Right renal pelvis (tissue), 4 donors: Measurements from ENCODE around the gene MFSD2A. TPM values are rescaled to one million over a fixed set of nuclear protein-coding genes. Genes with fewer than 3 reads are reported as not detected.
"Not testable (repeated sequence)": the region's sequence is repeated elsewhere in the genome, so short reads cannot be mapped to it uniquely, and the experiment has no call there.

Experiments used
- DNase-seq, 4 donors: peaks; one replicate each; pipeline ENCODE4 v3.0.0-alpha.2; 2013; ENCODE audit warnings: low read depth in 4 of 4, low spot score in 3 of 4, missing footprints in 1 of 4
- polyA plus RNA-seq, 4 donors: library from polyadenylated mRNA; unstranded; fragments of 120-200 nt; gene quantifications; one replicate each; pipeline ENCODE4 v1.2.1, GENCODE V29; 2013; ENCODE audit not compliant: insufficient read length in 4 of 4

Gene MFSD2A
- polyA plus RNA-seq, 4 donors = 2.2 to 3.2 (median 2.8) TPM

GRCh38 chr1:39996396-39997004, 41.6 kb downstream of the MFSD2A start:
- no peak for DNase-seq

GRCh38 chr1:40001456-40001855, 46.5 kb downstream of the MFSD2A start:
- no peak for DNase-seq

- DNase-seq = no peak
These were observed 48.5 kb downstream of the MFSD2A start for GRCh38 chr1:40003156-40004093.

GRCh38 chr1:40004857-40005256, 49.9 kb downstream of the MFSD2A start:
- DNase-seq = no peak

- DNase-seq = not testable (repeated sequence)
These were observed 52.6 kb downstream of the MFSD2A start for GRCh38 chr1:40007481-40008034.

- no peak for DNase-seq
These were observed 56.3 kb downstream of the MFSD2A start for GRCh38 chr1:40011198-40011597.

GRCh38 chr1:40014253-40014706, 59.3 kb downstream of the MFSD2A start:
- no peak for DNase-seq

- no peak for DNase-seq
These were observed 60.1 kb downstream of the MFSD2A start for GRCh38 chr1:40014812-40015594.

GRCh38 chr1:40017951-40018575, 63.1 kb downstream of the MFSD2A start:
- DNase-seq = no peak

Other genes starting within 250 kb of the MFSD2A start
- gene PPIE, start 216.3 kb upstream of the MFSD2A start, polyA plus RNA-seq = 10 to 100 TPM; 61.8 to 72.9 (median 70.7) TPM
- gene OXCT2, start 183.8 kb upstream of the MFSD2A start, polyA plus RNA-seq = under 1 TPM; 0.17 to 0.47 (median 0.25) TPM
- gene BMP8B, start 166.3 kb upstream of the MFSD2A start, polyA plus RNA-seq = 1 to 10 TPM; 1.9 to 3.8 (median 2.6) TPM
- 10 to 100 TPM; 30.8 to 34.4 (median 32.3) TPM for gene TRIT1, start 71.6 kb upstream of the MFSD2A start, polyA plus RNA-seq
- 10 to 100 TPM in 2 of 4 donors, 1 to 10 TPM in 2; 7.8 to 11.5 (median 9.6) TPM for gene MYCL, start 53.2 kb upstream of the MFSD2A start, polyA plus RNA-seq
- 100 to 1,000 TPM; 179 to 207 (median 194) TPM for gene CAP1, start 85.6 kb downstream of the MFSD2A start, polyA plus RNA-seq
- gene PPT1, start 142.1 kb downstream of the MFSD2A start, polyA plus RNA-seq = 100 to 1,000 TPM; 103 to 134 (median 122) TPM
- 10 to 100 TPM; 22.1 to 26.8 (median 24.4) TPM for gene RLF, start 206.2 kb downstream of the MFSD2A start, polyA plus RNA-seq